ENCODE results near the gene AUP1.

DNA sequence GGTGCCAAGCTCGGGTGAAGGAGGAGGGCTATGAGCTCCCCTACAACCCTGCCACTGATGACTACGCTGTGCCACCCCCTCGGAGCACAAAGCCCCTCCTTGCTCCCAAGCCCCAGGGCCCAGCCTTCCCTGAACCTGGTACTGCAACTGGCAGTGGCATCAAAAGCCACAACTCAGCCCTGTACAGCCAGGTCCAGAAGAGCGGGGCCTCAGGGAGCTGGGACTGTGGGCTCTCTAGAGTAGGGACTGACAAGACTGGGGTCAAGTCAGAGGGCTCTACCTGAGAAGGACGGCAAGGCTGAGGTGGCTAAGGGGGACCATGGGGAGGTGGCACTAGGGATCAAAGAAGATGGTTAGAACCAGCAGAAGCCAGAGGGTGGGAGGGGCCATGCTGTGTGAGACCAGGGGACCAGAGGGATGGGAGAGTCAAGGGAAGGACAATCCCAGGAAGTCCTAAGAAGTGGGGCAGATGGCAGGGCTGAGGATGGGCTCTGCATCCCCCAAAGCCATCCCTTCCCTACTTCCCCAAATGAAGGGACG is 27.4 kb upstream of the AUP1 start:
- TF ChIP-seq, protein P1, sequence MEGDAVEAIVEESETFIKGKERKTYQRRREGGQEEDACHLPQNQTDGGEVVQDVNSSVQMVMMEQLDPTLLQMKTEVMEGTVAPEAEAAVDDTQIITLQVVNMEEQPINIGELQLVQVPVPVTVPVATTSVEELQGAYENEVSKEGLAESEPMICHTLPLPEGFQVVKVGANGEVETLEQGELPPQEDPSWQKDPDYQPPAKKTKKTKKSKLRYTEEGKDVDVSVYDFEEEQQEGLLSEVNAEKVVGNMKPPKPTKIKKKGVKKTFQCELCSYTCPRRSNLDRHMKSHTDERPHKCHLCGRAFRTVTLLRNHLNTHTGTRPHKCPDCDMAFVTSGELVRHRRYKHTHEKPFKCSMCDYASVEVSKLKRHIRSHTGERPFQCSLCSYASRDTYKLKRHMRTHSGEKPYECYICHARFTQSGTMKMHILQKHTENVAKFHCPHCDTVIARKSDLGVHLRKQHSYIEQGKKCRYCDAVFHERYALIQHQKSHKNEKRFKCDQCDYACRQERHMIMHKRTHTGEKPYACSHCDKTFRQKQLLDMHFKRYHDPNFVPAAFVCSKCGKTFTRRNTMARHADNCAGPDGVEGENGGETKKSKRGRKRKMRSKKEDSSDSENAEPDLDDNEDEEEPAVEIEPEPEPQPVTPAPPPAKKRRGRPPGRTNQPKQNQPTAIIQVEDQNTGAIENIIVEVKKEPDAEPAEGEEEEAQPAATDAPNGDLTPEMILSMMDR (IDR thresholded peaks at IDR 0.05) = no peak
- no peak for TF ChIP-seq POLR2A (IDR thresholded peaks at IDR 0.05)

Data from heart left ventricle (tissue), 13 donors.